HepG2 (cell line): Measurements from ENCODE around the gene NR1H2. TPM values are rescaled to one million over a fixed set of nuclear protein-coding genes. Genes with fewer than 3 reads are reported as not detected.

Source experiments
- ATF2 ChIP-seq: sonication (generic); formaldehyde crosslinking; IDR thresholded peaks from 2 replicates; pipeline ENCODE4 v1.4.0; 2020; ENCODE audit warnings: missing genetic modification reagents
- BHLHE40 ChIP-seq: IDR thresholded peaks from 2 replicates; pipeline ENCODE4 v1.6.1; 2011; ENCODE audit warnings: low read length, improper control_type of control experiment
- EP300 ChIP-seq, 3 experiments: sonication (generic) in 1 of 3; formaldehyde crosslinking in 1 of 3; IDR thresholded peaks; 2 replicates each; pipeline versions ENCODE4 v1.5.1 to v1.6.1; 2011 to 2020; ENCODE audit warnings: low read depth in 2 of 3, low read length in 2 of 3, borderline replicate concordance in 1 of 3, improper control_type of control experiment in 1 of 3, mild to moderate bottlenecking in 1 of 3, missing genetic modification reagents in 1 of 3, moderate library complexity in 1 of 3
- NR2F1 ChIP-seq, 2 experiments: fragments of 450-650 bp in 1 of 2; formaldehyde crosslinking in 1 of 2; IDR thresholded peaks; 2 replicates each; pipeline versions ENCODE4 v1.5.0 to v1.6.1; 2016 to 2020; ENCODE audit warnings: mild to moderate bottlenecking in 1 of 2, missing compliant biosample characterization in 1 of 2, missing genetic modification reagents in 1 of 2, moderate library complexity in 1 of 2
- PAX8 ChIP-seq: sonication (generic); formaldehyde crosslinking; IDR thresholded peaks from 2 replicates; pipeline ENCODE4 v1.8.0; 2022; ENCODE audit warnings: mild to moderate bottlenecking, missing genetic modification reagents, borderline replicate concordance
- SKI ChIP-seq: fragments of 450-650 bp; IDR thresholded peaks from one replicate; pipeline ENCODE4 v1.6.1; 2018; ENCODE audit warnings: mild to moderate bottlenecking; ENCODE audit not compliant: partially characterized antibody
- ZNF10 ChIP-seq: sonication (generic); formaldehyde crosslinking; IDR thresholded peaks from 2 replicates; pipeline ENCODE4 v1.4.0; 2020; ENCODE audit warnings: mild to moderate bottlenecking, low read depth, missing genetic modification reagents, borderline replicate concordance
- ZNF274 ChIP-seq: sonication (generic); formaldehyde crosslinking; IDR thresholded peaks from 2 replicates; pipeline ENCODE4 v1.5.1; 2020; ENCODE audit warnings: mild to moderate bottlenecking, missing genetic modification reagents
- ZNF280D ChIP-seq: sonication (generic); formaldehyde crosslinking; IDR thresholded peaks from 2 replicates; pipeline ENCODE4 v1.5.1; 2020; ENCODE audit warnings: mild to moderate bottlenecking, missing genetic modification reagents
- ZNF350 ChIP-seq: sonication (generic); formaldehyde crosslinking; IDR thresholded peaks from 2 replicates; pipeline ENCODE4 v1.4.0; 2020; ENCODE audit warnings: mild to moderate bottlenecking, low read depth, missing genetic modification reagents, borderline replicate concordance
- ZNF543 ChIP-seq: sonication (generic); formaldehyde crosslinking; IDR thresholded peaks from 2 replicates; pipeline ENCODE4 v1.4.0; 2020; ENCODE audit warnings: mild to moderate bottlenecking, missing genetic modification reagents
- ZNF710 ChIP-seq: sonication (generic); formaldehyde crosslinking; IDR thresholded peaks from 2 replicates; pipeline ENCODE4 v1.5.0; 2020; ENCODE audit warnings: mild to moderate bottlenecking, missing genetic modification reagents, borderline replicate concordance
- ZNF747 ChIP-seq: sonication (generic); formaldehyde crosslinking; IDR thresholded peaks from 2 replicates; pipeline ENCODE4 v1.8.1; 2023; ENCODE audit warnings: missing genetic modification reagents, mild to moderate bottlenecking, borderline replicate concordance
- ZNF800 ChIP-seq: sonication (generic); formaldehyde crosslinking; IDR thresholded peaks from 2 replicates; pipeline ENCODE4 v1.4.0; 2020; ENCODE audit warnings: missing genetic modification reagents
- ZNF816 ChIP-seq: sonication (generic); formaldehyde crosslinking; IDR thresholded peaks from 2 replicates; pipeline ENCODE4 v1.8.0; 2022; ENCODE audit warnings: missing genetic modification reagents, mild to moderate bottlenecking, borderline replicate concordance
- ZNF841 ChIP-seq: sonication (generic); formaldehyde crosslinking; IDR thresholded peaks from 2 replicates; pipeline ENCODE4 v1.8.1; 2023; ENCODE audit warnings: missing genetic modification reagents, borderline replicate concordance
- ZSCAN31 ChIP-seq: sonication (generic); formaldehyde crosslinking; IDR thresholded peaks from 2 replicates; pipeline ENCODE4 v1.5.0; 2020; ENCODE audit warnings: low read depth, mild to moderate bottlenecking, missing genetic modification reagents
- polyA plus RNA-seq, 8 experiments: library from polyadenylated mRNA; depleted of rRNA in 3 of 8; stranded (reverse) in 7 of 8; unstranded in 1 of 8; fragments of >200 nt; fragmentation: Illumina TruSeq in 4 of 8; extraction: Trizol in 4 of 8; gene quantifications; 2 replicates each; pipeline versions ENCODE4 v1.2.1 to v1.2.3, GENCODE V29; 2011 to 2016; ENCODE audit warnings: low read depth in 4 of 8, missing spikeins in 1 of 8, mixed read lengths in 1 of 8; ENCODE audit not compliant: insufficient read depth in 1 of 8
- total RNA-seq, 5 experiments: library from RNA; depleted of rRNA; stranded (reverse); fragments of >200 nt; fragmentation: Illumina TruSeq; extraction: Trizol; gene quantifications; 2 replicates each; pipeline ENCODE4 v1.2.3, GENCODE V29; 2016; ENCODE audit warnings: low read depth in 1 of 5

Gene NR1H2
- total and polyA plus RNA-seq, 2 of the 13 experiments (the other 11 are each of a cell fraction or from before 2014, with no cell fraction given): 10.3 to 13.5 TPM

GRCh38 chr19:50431343-50432220 is 55.3 kb downstream of the NR1H2 start (continued):
- TF ChIP-seq ZNF710 (CRISPR knock-in tag): no peak
- TF ChIP-seq ZNF350 (CRISPR knock-in tag): peak; percentile 27; the same call in 1 of the 2 replicates
- TF ChIP-seq ZNF841: no peak
- no peak for TF ChIP-seq PAX8
- peak; percentile 56 for TF ChIP-seq BHLHE40
- no peak for TF ChIP-seq SKI
- TF ChIP-seq ZNF816 (CRISPR knock-in tag): no peak
- no peak for TF ChIP-seq NR2F1 (CRISPR knock-in tag; IDR thresholded peaks at IDR 0.05)
- TF ChIP-seq ZNF10 (CRISPR knock-in tag): no peak
- no peak for TF ChIP-seq ZNF280D (CRISPR knock-in tag)
- 0 out of 2 replicates have a peak, but pooled peaks have one; percentile 42 for TF ChIP-seq ZNF747 (CRISPR knock-in tag)
- TF ChIP-seq ZNF274: peak; percentile 65; the same call in 1 of the 2 replicates
- no peak for TF ChIP-seq ZNF800
- TF ChIP-seq ATF2: no peak
- TF ChIP-seq ZNF543 (CRISPR knock-in tag): no peak
- no peak for TF ChIP-seq EP300 (IDR thresholded peaks at IDR 0.05; ENCODE audit: low read depth in 2 of 2, low read length in 2 of 2)
- 0 out of 2 replicates have a peak, but pooled peaks have one; percentile 12 for TF ChIP-seq EP300 (CRISPR knock-in tag; IDR thresholded peaks at IDR 0.05; ENCODE audit: borderline replicate concordance)
- no peak for TF ChIP-seq ZSCAN31 (CRISPR knock-in tag)
